KBM-7 (cell line): ENCODE data around the gene TXNRD3.
"Not testable (repeated sequence)": the region's sequence is repeated elsewhere in the genome, so short reads cannot be mapped to it uniquely, and the experiment has no call there.

Experiments used
- DNase-seq: peaks from one replicate; pipeline ENCODE4 v3.0.0-alpha.2; 2015
- in situ Hi-C: fragments of 300-500 bp; cut with MboI; formaldehyde crosslinking; loops from 2 replicates; pipeline ENCODE4 v1.14.3; 2020; ENCODE audit warnings: low sequenced_read_pairs, low pct_unique_long_range_greater_than_20kb, mixed read lengths

Gene TXNRD3

DNA sequence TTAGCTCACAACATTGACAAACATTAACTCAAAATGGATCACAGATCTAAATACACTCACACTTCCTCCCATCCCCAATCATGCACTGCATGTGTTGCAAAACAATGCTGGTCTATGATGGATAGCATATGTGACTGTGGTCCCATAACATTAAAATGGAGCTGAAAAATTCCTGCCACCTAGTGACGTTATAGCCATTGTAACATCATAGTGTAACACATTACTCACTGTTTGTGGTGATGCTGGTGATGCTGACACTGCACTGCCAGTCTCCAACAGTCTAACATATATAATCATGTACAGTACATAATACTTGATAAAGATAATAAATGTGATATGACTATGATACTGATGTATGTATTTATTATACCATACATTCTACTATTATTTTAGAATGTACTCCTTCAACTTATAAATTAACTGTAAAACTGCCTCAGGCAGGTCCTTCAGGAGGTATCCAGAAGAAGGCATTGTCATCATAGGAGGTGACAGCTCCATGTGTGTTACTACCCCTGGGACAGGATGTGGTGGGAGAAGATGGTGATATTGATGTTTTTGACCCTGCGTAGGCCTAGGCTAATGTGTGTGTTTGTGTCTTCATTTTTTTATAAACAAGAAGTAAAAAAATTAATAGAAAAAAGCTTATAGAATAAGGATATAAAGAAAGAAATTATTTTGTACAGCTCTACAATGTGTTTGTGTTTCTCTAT is 41.3 kb downstream of the TXNRD3 start:
- in situ Hi-C loops: no loop called here
- no peak for DNase-seq

DNA sequence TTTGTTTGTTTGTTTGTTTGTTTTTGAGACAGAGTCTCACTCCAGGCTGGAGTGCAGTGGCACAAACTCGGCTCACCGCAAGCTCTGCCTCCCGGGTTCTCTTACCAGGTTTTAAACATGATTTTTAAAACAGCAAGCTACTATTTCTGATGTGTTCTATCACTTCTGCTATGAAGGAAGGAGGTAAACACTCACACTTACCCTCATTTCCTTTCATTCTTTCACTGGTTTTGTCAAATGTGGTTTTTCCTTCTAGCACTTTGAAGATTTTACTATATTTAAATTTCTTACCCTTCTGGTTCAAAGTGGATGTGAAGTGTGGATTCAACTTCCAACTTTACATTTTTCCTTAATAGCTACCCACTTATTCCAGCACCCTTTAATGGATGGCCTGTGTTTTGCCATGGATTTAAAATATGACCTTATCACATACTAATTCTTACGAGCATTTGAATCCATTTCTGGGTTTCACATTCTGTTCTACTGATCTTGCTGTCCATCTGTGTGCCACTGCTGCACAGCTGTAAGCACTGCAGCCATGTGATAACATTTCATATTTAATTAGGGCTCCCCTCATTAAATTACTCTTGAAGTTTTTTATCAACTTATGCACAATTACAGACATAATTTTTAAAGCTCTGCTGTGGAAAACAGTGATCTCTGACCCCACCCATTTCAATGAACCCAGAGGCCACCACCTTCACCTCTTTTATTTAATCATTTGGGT is 42.3 kb downstream of the TXNRD3 start:
- no peak for DNase-seq
- in situ Hi-C loops: no loop called here

DNA sequence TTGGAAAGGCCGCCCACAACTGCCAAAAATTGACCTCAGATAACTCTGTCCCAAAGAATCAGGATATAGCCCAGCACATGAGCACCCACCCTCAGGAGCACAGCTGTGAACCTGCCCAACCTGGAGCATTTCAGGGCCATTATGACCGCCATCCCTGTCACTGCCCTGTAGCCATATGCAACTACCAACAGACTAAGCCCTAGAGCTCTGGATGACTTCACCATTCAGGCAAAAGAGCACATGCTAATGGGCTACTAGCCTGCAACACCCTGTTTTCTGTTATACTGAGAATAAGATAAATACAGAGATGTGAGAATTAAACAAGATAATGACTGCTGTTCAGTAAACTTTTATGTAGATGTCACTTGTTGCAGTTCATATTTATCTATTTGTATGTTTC is 45.0 kb downstream of the TXNRD3 start:
- in situ Hi-C loops: no loop called here
- no peak for DNase-seq

DNA sequence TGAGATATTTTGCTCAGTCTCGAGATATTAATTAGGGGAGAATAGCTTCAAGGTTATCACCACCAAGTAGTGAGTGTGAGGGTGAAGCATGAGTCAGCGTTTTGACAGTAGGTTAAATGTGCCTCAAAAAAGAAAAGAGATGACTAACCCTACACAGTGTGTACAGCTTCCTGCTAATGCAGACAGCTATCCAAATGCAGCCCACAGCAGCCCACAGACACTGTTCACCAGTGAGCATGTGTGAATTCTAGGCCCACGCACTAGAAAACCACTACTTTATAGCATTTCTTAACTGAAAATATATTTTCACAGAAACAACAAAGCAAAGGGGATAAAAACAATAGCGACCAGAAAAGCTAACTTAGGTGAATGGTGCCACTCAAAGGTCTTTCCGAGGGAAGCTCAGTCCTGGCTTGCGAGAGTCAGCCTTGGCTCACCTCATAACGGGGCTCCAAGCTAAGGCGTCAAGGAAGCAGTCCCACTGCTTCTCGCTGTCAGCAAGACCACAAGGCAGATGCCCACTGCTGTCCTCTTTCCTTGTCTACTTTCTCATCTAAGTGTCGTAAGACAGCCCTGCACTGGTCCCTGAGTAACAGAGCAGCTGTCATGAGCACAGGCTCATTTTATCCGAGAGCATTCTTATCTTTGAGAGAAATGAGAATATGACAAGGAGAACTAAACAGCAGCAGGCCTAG is 47.6 kb downstream of the TXNRD3 start:
- peak; percentile 19 for DNase-seq
- in situ Hi-C loops: no loop called here

DNA sequence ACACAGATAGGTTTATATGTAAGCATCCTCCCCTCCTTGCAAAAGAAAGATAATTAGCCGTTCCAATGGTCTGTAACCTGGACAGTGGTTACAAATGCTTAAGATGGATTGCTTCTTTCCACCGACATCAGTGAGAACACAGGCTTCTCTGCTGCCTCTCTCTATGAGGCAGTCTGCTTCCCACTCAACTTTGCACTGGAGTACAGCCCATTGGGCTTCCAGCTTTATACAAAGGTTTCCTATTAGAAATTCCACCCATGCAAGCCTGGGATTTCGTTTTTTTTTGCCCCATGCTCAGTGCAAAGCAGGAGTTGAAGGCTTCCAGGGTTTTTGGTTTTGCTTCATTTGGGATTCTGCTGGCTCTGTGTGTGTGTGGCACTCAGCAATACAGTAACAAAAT is 48.9 kb downstream of the TXNRD3 start:
- in situ Hi-C loops: no loop called here
- DNase-seq: no peak

DNA sequence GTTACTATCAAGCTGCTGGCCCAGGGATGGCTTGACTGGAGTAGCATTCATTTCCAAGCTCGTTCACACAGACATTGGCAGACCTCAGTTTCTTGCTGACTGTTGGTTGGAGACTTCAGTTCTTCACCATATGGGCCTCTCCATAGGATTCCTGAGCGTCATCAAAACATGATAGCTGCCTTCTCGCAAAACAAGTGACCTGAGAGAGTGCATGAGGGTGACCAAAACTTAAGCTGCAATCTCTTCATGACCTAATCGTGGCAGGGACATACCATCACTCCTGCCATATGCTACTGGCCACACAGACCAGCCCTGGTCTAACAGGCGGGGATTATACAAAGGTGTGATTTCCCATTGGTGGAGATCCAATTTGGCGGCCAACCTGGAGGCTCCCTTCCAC is 50.2 kb downstream of the TXNRD3 start:
- in situ Hi-C loops: no loop called here
- no peak for DNase-seq

DNA sequence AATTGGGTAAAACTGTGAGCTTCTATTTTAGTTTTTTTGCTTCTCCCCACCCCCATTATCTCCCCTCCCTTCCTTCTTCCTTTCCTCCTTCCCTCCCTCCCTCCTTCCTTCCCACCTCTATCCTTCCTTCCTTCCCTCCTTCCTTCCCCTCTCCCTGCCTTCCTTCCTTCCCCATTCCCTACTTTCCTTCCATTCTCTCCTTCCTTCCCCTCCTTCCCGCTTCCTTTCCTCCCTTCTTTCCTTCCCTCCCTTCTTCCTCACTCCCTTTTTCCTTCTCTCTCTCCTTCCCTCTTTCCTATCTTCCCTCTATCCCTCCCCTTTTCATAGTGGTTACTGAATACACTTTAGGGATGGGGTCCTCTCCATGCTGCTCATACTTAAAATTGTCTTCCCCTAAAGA is 55.8 kb downstream of the TXNRD3 start:
- DNase-seq: no peak
- in situ Hi-C loops: no loop called here

DNA sequence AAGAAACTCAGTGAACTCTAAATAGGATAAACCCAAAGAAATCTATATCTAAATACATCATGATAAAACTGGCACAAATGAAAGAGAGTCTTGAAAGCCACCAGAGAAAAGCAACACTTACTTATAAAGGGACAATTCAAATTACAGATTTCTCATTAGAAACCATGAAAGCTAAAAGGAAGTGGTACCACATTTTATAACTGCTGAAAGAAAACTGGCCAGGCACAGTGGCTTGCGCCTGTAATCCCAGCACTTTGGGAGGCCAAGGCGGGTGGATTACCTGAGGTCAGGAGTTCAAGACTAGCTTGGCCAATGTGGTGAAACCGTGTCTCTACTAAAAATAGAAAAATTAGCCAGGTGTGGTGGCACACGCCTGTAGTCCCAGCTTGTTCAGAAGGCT is 59.4 kb downstream of the TXNRD3 start:
- in situ Hi-C loops, DNase-seq: not testable (repeated sequence)

DNA sequence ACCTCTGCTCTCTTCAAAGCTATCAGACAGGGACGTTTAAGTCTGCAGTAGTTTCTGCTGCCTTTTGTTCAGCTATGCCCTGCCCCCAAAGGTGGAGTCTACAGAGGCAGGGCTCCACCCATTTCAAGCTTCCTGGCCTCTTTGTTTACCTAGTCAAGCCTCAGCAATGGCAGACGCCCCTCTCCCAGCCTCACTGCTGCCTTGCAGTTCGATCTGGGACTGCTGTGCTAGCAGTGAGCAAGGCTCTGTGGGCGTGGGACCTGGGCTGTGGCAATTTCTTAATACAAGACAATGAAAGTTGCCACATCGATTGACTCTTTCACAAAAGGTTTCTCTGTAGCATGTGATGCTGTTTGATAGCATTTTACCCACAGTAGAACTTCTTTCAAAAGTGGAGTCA is 63.4 kb downstream of the TXNRD3 start:
- in situ Hi-C loops, DNase-seq: not testable (repeated sequence)

DNA sequence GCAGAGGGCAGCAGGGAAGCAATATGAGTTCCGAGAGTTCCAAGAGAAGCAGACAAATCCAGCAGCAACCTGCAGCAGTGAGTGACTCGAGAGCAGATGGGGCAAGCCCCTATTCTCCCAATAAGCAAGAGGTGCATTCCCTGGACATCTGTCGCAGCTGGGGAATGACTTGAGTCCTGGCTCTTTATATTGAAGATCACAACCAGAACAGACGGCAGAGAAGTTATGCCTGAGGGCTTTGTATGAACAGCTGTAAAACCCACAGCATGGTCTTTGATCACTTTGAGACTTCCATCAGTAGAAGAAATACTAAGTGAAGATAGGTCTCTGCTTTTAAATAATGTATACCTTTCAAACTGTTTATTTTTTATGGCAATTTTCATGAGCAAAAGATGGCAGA is 72.6 kb downstream of the TXNRD3 start:
- in situ Hi-C loops: no loop called here
- no peak for DNase-seq

DNA sequence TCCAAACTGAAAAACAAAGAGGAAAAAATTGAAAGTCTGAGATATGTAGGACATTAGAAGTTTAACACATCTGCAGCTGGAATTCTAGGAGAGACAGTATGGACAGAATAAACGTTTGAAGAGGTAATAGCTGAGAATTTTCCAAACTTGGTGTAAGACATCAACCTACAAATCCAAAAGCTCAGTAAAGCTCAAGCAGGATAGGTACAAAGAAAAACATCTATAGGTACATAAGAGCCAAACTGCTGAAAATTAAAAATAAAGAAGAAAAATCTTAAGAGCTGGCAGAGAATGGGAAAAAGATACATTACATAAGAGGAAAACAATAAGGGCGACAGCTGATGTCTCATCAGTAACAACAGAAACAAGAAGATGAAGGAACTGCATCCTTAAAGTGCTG is 73.4 kb downstream of the TXNRD3 start:
- no peak for DNase-seq
- in situ Hi-C loops: no loop called here

DNA sequence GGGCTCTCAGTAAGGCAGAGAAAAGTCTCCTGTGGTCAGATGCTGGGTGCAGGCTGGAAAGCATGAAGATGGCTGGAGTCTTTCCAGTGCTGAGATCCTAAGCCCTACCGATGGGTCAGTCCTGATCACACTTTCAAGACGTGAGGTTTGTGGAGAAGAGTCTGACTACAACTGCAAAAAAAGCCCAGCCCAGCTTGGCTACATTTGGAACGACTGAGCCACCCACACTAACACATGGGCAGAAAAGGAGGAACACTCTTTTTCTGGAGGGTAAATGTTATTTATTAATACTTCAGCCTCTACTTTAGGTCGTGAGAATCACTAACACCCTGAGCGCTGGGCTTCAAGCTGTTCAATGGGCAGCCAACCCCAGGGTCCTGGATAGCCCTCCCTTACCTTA is 74.2 kb downstream of the TXNRD3 start:
- in situ Hi-C loops: no loop called here
- no peak for DNase-seq

DNA sequence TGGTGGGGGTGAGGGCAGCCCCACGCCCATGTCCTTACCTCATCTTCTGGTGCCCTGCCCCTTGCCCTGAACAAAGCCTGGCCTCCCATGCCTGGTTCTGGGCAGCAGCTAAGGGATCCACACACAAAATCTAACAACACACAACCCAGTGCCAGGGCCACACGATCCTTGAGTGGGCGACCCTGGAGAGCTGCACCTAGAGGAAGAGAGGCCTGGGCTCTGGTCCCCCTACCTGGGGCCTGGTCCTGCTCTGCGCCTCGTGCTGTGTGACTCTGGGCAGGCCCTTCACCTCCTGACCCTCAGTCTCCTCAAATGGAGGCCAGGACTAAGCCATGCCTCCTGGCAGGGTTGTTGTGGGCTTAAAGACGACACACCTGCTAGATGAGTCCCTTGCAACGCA is 76.2 kb downstream of the TXNRD3 start:
- in situ Hi-C loops: no loop called here
- DNase-seq: no peak

DNA sequence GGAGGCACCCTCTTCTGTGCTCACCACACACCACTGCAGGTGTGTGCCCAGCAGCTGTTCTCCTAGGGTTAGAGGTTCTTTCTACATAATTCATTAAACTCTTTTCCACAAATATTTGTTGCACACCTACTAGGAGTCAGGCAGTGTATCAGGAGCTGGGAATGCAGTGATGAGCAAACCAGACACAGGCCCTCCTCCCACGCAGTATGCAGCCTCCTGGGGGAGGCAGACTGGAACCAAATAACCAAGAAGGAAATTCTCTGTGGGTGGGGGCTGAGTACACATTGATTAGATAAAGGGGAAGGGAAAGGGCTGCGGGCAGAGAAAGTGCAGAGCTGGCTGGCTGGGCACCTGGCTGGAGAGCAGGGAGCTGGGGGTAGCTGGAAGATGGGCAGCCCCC is 77.7 kb downstream of the TXNRD3 start:
- in situ Hi-C loops: no loop called here
- DNase-seq: peak; percentile 8

DNA sequence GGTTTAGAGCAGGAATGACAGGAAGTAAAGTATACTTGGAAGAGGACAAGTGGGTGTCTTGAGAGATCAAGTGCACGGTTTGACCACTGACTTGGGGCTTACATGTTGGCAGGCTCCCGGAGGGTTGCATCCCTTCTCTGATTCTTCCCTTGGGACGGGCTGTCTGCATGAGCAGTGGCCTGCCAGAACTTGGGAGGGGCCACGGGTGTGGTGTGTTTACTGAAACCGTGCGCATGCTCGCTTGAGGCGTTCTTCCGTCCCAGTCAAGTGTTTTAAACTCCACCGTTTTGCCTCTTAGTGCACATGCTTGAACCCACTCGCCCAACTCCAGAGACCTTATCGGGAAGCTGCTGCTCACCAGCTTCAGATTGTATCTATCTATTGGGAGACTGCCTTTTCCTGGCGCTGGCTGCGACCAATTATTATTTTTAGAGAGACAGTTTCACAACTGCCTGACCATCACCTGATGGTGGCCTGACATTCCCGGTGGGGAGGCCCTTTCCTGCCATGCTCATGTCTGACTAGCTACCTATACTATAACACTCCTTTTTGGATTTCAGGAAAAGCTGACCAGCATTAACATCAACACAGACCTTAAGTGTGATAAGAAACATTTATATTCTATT is 81.3 kb downstream of the TXNRD3 start:
- no peak for DNase-seq
- in situ Hi-C loops: no loop called here

DNA sequence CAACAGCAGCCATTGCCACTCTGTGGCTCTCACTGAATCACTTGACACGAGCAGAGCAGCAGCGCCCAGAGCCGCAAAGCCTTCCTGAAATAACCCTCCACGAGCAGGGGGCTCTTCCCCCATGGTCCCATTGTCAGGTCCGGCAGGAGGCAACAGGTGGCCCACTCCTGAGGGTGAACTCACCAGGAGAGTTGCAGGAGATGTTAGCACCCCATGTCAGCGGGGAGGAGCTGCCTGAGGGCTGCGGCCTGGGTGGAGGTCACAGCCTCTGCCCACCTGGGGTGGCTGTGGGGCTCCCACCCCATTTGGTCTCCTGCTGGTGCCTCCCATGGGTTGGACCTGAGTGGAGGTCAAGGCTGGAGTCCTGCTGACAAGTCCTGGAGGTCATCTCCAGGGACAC is 83.8 kb downstream of the TXNRD3 start:
- in situ Hi-C loops: no loop called here
- no peak for DNase-seq

DNA sequence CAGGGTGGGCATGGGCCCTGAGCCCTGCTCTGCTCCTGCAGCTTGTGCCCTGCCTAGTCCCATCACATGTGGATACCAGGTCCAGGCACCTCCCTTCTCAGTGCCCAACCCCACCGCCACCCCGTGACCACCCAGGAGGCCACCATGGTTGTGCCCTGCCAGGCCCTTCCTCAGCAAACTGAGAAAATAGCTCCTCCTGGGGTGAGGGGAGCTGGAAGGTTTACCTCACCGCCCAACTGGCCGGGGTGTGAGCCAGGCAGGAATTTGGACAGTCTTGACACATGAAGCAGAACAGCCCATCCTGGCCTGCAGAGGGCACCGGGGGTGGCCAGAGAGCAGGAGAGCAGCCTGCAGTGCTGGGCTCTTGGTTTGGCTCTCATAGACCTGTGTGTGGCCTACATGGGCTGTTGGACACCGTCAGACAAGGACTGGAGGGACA is 84.8 kb downstream of the TXNRD3 start:
- no peak for DNase-seq
- in situ Hi-C loops: no loop called here

DNA sequence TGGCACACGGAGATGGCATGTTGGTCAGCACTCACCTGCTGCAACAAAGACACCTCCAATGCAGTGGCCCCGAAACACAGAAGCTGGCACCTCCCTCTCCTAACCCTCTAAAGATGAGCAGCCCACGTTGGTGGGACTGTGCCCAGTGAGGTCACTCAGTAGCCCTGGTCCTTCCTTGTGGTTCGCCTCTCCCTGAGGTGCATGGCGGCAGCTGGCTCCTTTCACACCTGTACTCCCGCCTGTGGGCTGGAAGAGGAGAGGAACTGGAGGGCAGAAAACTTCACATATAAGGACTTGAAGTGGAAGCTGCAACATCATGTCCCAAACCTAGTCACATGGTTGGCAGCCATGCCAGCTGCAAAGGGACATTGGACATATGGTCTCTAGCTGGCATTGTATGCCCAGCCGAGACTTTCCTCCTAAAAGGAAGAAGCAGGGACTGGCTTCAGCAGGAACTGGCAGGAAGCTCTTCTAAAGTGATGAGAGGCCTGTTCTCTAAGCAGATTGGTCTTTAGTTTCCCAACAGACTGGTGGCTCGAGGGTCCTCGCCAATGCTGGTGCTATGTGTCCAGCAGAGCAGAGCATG is 85.4 kb downstream of the TXNRD3 start:
- no peak for DNase-seq
- in situ Hi-C loops: no loop called here

DNA sequence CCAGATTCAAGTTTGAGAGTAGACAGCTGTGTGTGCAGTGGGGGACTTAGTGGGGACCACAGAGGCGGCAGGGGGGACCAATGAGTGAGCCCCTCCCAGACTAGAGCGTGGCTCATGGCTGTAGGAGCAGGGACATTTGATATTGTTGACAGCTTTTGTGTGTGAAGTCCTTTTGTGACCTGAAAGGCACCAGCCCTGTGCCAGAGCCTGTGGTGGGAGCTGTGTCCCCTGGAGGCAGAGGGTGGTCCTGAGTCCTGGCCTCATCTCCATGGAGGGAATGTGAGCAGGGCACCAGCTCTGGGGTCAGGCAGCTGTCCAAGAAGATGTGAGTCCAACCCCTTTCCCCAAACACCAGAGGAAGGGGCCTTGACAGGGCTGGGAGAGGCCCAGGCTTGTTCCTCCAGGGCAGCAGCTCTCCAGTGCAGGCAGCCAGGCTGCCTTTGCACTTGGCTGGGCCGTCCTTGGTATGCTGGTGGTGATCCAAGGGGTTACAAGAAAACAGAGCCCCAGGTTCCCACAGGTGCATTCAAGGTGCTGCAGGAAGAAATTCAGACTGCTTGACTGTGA is 86.1 kb downstream of the TXNRD3 start:
- DNase-seq: no peak
- in situ Hi-C loops: no loop called here
